RWPE2 (cell line): ENCODE data around the gene CLTCL1.

Experiments
- ATAC-seq: fragments of 200-7000 bp; cut with Tn5 transposase; 3 replicates; pipeline ENCODE4 v1.9.1; 2021; ENCODE audit warnings: low read depth
- DNase-seq: peaks from one replicate; pipeline ENCODE4 v3.0.0-alpha.2; 2020; ENCODE audit warnings: low spot score
- H3K27ac ChIP-seq: fragments of 450-650 bp; 2 replicates; pipeline ENCODE4 v1.5.1; 2017; ENCODE audit warnings: mild to moderate bottlenecking; ENCODE audit not compliant: poor library complexity, severe bottlenecking
- H3K27me3 ChIP-seq: fragments of 250-450 bp; sonication (Bioruptor Pico); 2 replicates; pipeline ENCODE4 v1.5.1; 2021; ENCODE audit warnings: mild to moderate bottlenecking, moderate library complexity; ENCODE audit not compliant: insufficient read depth, poor library complexity, severe bottlenecking
- H3K36me3 ChIP-seq: fragments of 250-450 bp; sonication (Bioruptor Pico); 2 replicates; pipeline ENCODE4 v1.5.1; 2020; ENCODE audit warnings: low read depth, mild to moderate bottlenecking, moderate library complexity
- H3K4me1 ChIP-seq: fragments of 250-450 bp; sonication (Bioruptor Pico); 2 replicates; pipeline ENCODE4 v1.5.1; 2021; ENCODE audit warnings: mild to moderate bottlenecking, moderate library complexity; ENCODE audit not compliant: insufficient read depth, poor library complexity, severe bottlenecking
- H3K4me3 ChIP-seq: fragments of 250-450 bp; sonication (Bioruptor Pico); 2 replicates; pipeline ENCODE4 v1.5.1; 2021; ENCODE audit warnings: mild to moderate bottlenecking, moderate library complexity; ENCODE audit not compliant: severe bottlenecking
- H3K9me3 ChIP-seq: fragments of 250-450 bp; sonication (Bioruptor Pico); 2 replicates; pipeline ENCODE4 v1.5.1; 2021; ENCODE audit warnings: mild to moderate bottlenecking, moderate library complexity; ENCODE audit not compliant: severe bottlenecking
- CTCF ChIP-seq: fragments of 450-650 bp; IDR thresholded peaks from one replicate; pipeline ENCODE4 v1.5.1; 2017; ENCODE audit warnings: mild to moderate bottlenecking, moderate library complexity; ENCODE audit not compliant: poor library complexity, severe bottlenecking

Gene CLTCL1

GRCh38 chr22:19150482-19151328 is 140.8 kb downstream of the CLTCL1 start:
- Histone ChIP-seq H3K4me3 (no peak overlapping the region), H3K27me3 (peaks cover 41% of the 10 kb centered on the region), H3K36me3 (no peaks in the 10 kb centered on the region), H3K27ac (no peak overlapping the region), H3K9me3 (no peaks in the 10 kb centered on the region), H3K4me1 (no peaks in the 10 kb centered on the region)
- no peak for TF ChIP-seq CTCF
- ATAC-seq (no peak), DNase-seq (no peak)

- Histone ChIP-seq H3K4me3 (peak within 1 kb of the TSS; percentile 7), H3K9me3 (no peaks in the 10 kb centered on the region), H3K36me3 (no peaks in the 10 kb centered on the region), H3K4me1 (peaks cover under 1% of the 10 kb centered on the region), H3K27ac (no peak within 1 kb of the TSS), H3K27me3 (peaks cover 41% of the 10 kb centered on the region)
- no peak for TF ChIP-seq CTCF
- DNase-seq (no peak), ATAC-seq (no peak)
Observed at GRCh38 chr22:19149991-19150390, 141.5 kb downstream of the CLTCL1 start, which contains the start of gene GSC2. GSC2 (minus strand) TSS chr22:19150292; CDS start chr22:19150283, 9 bp downstream.

DNA sequence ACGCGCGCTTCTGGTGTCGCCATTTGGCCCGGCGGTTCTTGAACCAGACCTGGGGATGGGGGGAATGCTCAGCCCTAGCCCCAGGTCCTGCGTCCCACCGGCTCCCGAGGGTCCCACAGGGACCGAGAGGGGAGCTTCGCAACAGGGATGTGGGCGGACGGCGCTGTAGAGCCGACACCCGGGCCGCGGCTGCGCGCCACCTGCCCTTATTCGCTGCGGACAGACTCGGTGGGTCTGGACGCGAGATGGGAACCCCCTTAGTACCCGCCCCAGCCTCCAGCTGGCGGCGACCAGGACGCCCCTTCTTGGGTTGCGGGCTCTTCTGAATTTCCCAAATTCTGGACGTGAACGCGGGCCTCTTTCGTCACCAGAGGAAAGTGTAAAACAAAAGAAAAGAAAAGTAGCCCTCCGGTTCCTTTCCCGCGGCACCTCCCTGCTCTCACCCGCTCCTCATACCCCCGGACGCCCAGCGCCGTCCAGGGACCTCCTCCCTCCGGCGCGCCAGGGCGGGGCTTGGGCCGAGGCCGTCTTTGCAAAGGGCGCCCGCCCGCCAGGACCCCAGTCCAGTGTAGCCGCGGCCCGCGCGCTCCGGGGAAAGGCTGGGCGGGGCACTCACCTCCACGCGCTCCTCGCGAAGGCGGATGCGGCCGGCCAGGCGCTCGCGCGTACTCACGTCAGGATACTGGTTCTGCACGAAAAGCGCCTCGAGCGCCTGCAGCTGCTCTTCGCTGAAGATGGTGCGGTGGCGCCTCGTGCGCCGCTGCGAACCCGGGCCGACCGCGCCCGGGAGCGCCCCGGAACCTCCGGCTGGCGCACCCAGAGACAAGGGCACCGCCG is 142.3 kb downstream of the CLTCL1 start:
- H3K4me3 ChIP-seq, result peak overlapping the region; percentile 7
- H3K9me3 ChIP-seq, result no peaks in the 10 kb centered on the region
- no peaks in the 10 kb centered on the region for H3K36me3 ChIP-seq
- no peak for DNase-seq
- H3K4me1 ChIP-seq, result peaks cover 3% of the 10 kb centered on the region
- no peak overlapping the region for H3K27ac ChIP-seq
- TF ChIP-seq CTCF, result no peak
- peak; percentile 33; the same call in 2 of the 3 replicates for ATAC-seq
- peaks cover 41% of the 10 kb centered on the region for H3K27me3 ChIP-seq

- DNase-seq (no peak), ATAC-seq (no peak)
- no peaks in the 10 kb centered on the region for H3K36me3 ChIP-seq
- no peak for TF ChIP-seq CTCF
- H3K4me1 ChIP-seq, result peaks cover 3% of the 10 kb centered on the region
- no peak overlapping the region for H3K4me3 ChIP-seq
- peaks cover 41% of the 10 kb centered on the region for H3K27me3 ChIP-seq
- no peak overlapping the region for H3K27ac ChIP-seq
- H3K9me3 ChIP-seq, result no peaks in the 10 kb centered on the region
Observed at GRCh38 chr22:19148417-19149046, 143.0 kb downstream of the CLTCL1 start.
